NCI-H524 (cell line): ENCODE data around the gene DLEC1.

ENCODE experiments used
- DNase-seq, 2 experiments: peaks; one replicate each; lab custom pipeline; 2025; lab: John Stamatoyannopoulos, UW

Gene DLEC1

DNA sequence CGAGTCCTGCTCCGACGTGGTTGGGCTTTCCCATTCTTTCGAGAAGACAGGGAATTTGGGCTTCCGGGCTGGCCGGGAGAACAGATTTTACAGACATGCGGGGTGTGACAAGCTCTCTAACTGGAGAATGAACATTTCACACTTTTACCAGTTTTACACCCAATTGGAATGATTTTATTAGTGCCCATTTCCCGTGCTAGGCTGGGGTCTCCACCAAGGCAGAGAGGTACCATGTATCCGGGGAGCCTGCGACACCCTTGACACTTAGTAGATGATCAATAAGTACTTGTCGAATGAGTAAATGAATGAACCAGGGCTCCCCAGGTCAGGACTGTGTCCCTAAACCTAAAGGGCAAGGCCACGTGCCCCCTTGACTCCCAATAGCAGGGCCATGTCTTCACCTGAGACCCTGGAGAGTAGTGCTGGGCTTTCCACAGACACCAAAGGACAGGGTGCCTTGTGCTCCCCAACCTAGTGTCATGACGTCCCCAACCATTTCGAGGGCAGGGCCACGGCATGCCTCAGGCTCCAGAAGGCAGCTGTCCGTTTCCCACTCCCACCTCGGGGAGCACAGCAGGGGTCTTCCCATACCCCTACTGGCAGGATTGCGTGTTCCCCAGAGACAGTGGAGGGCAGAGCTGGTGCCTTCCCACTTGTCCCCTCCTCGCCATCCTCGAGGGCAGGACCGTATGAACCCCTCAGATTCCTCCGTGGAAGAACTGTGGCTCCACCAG, 98.8 kb downstream of the DLEC1 start:
- DNase-seq: peak in 1 of 2 experiments; percentile 48

DNA sequence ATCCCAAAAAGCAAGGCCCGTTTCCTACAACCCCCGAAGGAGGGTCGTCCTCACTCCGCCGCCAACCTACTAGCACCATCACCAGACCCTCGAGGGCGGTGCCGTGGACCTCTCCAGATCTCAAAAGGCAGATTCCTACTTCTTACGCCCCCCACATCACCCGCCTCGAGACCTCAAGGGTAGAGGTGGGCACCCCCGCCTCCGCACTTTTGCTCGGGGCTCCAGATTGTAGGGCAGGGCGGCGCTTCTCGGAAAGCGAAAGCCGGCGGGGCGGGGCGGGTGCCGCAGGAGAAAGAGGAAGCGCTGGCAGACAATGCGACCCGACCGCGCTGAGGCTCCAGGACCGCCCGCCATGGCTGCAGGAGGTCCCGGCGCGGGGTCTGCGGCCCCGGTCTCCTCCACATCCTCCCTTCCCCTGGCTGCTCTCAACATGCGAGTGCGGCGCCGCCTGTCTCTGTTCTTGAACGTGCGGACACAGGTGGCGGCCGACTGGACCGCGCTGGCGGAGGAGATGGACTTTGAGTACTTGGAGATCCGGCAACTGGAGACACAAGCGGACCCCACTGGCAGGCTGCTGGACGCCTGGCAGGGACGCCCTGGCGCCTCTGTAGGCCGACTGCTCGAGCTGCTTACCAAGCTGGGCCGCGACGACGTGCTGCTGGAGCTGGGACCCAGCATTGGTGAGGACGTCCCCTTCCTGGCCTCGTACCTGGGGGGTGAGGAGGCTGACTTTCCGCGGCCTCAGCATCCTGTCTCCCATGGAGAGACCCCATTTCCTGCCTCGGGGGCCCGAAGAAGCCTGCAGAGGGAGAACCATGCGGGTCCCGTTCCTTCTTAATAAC, 99.6 kb downstream of the DLEC1 start, which contains the start of gene MYD88:
Gene MYD88 (plus strand): TSS at position 313 of the 842 bp plus-strand sequence. CDS start 40 bp downstream, at position 353.
- DNase-seq: peak in 1 of 2 experiments; percentile 55

DNA sequence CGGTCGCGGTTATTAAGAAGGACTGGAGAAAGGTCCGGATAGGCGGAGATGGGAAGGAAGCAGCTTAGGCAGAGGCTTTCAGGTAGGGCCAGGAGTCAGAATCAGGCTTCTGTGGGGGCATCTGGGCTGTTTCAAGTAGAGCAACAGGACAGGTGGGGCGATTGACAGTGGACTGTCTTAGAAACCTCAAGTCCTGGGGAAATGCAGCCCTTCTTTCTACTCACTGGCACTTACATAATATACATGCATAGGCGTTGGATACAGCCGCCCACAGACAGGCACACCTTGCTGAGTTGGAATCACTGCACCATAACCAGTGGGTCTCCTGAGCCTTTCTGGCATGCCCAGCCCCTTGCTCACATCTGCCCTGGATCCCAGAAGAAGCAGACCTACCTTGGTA, 100.2 kb downstream of the DLEC1 start:
- peak in 1 of 2 experiments; percentile 34 for DNase-seq

DNA sequence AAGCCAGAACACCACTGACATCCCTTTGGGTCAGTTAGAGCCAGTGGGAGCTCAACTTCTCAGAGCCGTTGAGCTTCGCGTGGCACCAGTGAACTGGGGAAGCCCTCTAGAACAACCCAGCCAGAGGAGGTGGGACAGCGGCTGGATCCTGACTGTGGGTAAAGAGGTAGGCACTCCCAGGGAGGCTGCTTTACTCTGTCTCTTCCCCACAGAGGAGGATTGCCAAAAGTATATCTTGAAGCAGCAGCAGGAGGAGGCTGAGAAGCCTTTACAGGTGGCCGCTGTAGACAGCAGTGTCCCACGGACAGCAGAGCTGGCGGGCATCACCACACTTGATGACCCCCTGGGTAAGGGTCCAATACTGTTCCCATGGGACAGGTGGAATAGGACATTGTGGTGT, 100.6 kb downstream of the DLEC1 start:
- no peak for DNase-seq

DNA sequence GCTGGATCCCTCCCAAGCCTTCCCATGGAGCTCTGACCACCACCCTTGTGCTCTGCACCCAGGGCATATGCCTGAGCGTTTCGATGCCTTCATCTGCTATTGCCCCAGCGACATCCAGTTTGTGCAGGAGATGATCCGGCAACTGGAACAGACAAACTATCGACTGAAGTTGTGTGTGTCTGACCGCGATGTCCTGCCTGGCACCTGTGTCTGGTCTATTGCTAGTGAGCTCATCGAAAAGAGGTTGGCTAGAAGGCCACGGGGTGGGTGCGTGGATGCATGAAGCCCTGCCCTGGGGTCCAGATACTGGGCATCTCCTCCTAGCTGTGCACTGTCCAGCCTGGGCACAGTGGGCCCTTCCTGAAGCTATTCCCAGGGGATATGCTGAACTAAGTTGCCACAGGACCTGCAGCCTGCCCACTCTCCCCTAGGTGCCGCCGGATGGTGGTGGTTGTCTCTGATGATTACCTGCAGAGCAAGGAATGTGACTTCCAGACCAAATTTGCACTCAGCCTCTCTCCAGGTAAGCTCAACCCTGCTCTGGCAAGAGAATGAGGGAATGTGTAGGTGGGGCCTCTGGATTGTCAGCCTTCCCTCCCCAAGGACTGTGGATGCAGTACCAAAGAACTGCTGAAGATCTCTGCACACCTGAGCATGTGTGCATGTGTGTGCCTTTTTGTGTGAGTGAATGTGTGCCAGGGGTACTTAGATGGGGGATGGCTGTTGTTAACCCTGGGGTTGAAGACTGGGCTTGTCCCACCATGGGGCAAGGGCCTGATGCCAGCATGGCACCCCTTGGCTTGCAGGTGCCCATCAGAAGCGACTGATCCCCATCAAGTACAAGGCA, 101.5 kb downstream of the DLEC1 start:
- DNase-seq: no peak

DNA sequence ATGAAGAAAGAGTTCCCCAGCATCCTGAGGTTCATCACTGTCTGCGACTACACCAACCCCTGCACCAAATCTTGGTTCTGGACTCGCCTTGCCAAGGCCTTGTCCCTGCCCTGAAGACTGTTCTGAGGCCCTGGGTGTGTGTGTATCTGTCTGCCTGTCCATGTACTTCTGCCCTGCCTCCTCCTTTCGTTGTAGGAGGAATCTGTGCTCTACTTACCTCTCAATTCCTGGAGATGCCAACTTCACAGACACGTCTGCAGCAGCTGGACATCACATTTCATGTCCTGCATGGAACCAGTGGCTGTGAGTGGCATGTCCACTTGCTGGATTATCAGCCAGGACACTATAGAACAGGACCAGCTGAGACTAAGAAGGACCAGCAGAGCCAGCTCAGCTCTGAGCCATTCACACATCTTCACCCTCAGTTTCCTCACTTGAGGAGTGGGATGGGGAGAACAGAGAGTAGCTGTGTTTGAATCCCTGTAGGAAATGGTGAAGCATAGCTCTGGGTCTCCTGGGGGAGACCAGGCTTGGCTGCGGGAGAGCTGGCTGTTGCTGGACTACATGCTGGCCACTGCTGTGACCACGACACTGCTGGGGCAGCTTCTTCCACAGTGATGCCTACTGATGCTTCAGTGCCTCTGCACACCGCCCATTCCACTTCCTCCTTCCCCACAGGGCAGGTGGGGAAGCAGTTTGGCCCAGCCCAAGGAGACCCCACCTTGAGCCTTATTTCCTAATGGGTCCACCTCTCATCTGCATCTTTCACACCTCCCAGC, 102.4 kb downstream of the DLEC1 start:
- no peak for DNase-seq

DNA sequence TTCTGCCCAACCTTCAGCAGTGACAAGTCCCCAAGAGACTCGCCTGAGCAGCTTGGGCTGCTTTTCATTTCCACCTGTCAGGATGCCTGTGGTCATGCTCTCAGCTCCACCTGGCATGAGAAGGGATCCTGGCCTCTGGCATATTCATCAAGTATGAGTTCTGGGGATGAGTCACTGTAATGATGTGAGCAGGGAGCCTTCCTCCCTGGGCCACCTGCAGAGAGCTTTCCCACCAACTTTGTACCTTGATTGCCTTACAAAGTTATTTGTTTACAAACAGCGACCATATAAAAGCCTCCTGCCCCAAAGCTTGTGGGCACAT, 102.9 kb downstream of the DLEC1 start:
- DNase-seq: no peak

DNA sequence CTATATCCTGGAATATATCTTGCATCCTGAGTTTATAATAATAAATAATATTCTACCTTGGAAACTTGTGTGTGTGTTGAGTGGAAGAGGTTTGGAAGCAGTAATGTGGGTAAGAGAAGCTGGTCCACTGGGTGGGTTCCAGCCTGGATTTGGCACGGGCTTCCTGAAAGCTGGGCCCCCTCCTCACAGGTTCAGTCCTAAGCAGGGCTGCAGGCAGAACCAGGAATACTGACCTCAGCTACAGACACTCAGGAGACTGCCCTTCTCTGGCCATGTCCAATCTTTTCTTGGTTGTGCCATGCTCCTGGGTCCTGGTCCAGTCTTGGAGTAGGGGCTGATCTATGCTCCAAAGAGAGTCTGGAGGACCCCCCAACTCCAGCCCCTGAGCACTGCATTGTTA, 104.0 kb downstream of the DLEC1 start:
- no peak for DNase-seq

DNA sequence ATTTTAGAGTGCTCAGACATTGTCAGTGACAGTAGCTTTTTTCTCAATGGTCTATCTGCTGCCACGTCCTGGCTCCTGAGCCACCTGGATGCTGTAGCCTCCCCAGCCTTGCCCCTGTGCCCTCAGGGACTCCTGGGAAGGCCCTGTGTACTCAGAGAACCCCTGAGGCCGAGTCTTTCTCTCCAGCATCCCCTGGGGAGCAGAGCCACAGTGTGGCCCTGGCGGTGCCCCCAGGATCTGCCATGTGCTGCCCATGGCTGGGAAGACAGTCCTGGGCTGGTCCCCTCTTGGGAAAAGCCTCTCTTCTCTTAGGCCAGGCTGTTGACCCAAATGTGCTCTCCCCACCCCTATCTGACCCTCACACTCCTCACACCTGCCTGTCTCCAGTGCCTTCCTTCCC, 104.5 kb downstream of the DLEC1 start:
- DNase-seq: no peak

DNA sequence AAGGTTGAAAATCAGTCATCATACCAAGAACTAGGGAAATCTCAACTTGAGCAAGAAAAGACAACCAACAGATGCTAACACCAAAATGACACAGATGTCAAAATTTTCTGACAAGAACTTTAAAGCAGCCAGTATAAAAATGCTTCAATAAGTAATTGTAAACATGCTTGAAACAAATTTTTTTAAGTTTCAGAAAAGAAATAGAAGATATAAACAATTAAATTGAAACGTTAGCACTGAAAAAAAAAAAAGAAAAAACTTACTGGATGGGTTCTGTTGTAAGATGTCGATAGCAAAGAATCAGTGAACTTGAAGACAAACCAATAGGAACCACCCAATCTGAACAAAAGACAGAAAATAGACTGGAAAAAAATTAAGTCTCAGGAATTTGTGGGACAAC, 107.5 kb downstream of the DLEC1 start:
- no peak for DNase-seq

DNA sequence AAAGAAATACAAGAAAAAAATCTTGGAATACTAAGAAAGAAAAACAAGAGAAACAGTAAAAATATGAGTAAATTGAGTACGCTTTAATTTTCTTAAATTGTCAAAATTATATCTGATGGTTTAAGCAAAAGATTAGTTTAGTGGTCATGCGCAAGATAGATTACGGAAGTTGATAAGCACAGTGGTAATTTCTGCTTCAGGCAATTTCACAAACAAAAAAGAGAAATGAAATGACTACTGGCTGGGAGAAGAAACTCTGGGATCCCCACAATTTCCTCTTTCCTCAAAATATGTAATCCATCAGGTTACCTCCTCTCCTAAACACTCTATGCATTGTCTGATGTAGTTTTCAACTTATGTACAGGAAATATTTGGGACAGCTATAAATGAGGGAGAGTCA, 108.4 kb downstream of the DLEC1 start:
- DNase-seq: no peak

DNA sequence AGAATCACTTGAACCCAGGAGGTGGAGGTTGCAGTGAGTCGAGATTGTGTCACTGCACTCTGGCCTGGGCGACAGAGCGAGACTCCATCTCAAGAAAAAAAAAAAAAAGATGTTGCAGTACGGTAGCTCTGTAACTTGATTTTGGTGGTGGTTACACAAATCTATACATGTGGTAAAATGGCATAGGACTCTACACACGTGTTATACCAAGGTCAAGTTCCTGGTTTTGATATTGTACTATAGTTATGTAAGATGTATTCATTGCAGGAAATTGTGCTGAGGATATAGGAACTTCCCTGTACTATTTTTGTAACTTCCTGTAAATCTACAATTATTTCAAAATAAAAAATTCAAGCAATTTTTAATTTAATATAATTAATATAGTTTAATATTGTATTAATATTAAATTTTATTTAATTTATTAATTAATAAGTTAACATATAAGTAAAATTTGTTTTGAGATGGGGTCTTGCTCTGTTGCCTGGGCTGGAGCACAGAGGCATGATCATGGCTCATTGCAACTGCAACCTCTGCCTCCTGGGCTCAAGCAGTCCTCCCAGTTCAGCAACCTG, 109.4 kb downstream of the DLEC1 start:
- DNase-seq: no peak

DNA sequence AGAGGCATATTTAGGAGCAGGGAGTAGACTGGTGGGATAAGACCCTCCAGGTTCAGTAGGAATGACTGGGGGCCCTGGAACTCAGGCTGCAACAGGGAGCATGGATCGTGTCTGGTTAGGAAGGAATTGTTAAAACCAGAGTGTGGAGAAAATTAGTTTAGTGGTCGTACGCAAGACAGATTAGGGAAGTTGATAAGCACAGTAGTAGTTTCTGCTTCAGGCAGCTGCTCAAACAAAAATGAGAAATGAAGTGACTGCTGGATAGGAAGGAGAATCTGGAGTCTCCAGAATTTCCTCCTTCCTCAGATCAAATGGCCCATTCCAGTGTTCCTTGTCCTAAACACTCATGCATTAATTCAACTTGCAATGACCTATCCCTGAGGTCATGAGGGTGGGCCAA, 110.7 kb downstream of the DLEC1 start:
- DNase-seq: no peak

DNA sequence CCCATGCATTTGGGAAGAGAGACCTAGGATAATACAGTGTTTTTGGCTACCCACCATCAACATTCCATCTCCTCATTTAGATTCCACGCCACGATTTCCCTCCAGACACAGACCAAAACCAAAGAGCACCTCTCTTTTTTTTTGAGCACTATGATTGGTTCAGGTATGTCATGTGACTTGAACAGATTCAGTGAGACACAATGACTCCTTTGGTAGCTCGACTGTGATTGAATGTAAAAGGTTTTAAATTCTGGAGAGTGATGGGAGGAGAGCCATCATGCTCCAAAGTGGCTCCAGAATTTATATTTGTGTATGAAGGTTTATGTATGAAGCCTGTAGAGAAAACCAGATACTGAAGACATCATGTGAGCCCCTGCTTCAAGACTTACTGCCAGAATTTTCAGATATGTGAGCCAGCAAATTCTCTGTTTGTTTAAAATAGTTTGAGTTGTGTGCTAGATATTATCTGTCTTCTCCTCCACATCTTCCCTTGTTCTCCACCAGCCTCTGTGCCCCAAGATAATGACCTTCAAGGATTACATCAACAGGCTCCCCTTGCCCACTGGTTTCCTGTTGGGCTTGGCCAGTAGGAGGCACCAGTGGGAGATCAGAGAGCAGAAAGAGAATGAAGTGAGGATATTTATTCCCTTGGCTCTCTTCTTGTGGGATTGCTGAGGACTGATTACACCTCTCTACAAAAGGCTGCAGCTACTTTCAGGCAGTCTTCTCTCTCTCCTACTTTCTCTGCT, 111.9 kb downstream of the DLEC1 start:
- no peak for DNase-seq

DNA sequence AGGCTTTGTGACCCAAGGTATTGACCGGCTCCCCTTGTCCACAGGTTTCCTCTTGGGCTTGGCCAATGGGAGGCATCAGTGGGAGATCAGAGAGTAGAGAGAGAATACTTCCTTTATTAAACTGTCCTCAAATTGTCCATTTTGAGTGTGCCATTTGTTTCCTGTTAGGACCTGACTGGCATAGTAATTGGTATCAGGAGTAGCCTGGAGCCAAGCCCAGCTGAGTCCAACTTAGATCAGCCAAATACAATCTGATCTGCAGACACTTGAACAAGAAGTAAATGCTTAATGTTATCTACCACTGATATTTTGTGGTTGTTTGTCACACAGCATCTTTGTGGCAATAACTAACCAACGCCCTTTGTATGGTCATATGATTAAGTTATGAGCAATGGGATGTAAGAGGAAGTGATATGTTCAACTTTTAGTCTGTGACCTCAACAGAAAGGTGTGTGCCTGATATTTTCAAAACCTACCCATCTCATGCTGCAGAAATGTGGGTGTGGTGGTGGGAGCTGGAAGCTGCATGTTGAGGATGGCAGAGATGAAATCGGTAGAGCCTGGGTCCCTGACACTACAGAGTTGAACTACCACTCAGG, 112.8 kb downstream of the DLEC1 start:
- no peak for DNase-seq

DNA sequence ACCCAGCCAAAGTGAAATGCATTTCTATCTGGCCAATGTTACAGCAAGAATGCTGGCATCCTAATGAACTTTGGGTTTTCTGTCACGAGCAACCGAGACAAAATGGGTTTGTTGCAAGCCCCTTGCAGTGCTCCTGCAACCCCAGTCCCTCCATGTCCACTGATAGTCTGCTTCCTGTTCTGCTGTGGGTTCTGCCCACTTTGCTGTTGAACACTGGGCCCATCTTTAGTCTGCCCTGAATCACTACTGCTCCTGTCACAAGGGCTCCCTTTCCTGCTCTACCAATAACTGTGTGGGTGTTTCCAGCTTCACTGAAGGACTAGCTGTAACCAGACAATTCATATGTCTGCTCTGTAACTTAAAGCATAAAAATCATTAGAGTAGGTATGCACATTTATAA, 113.6 kb downstream of the DLEC1 start:
- DNase-seq: no peak

DNA sequence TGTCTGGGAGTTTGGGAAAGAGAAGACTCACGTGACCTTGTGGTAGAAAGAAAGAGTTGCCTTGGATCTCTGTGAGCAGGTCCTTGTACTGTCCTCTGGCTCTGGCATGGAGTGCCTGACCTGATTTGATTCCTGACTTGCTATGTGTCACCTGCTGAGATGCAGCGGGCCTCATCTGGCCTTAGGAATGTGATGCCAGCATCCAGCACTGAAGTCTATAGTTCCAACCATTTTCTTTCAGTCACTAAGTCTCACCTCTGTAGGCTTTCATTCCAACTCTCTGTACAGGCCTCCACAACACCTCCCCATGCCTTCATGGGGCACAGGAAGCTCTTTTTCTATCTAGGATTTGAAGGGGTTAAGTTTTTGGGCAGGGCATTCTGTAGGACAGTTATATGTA, 114.2 kb downstream of the DLEC1 start:
- DNase-seq: no peak

DNA sequence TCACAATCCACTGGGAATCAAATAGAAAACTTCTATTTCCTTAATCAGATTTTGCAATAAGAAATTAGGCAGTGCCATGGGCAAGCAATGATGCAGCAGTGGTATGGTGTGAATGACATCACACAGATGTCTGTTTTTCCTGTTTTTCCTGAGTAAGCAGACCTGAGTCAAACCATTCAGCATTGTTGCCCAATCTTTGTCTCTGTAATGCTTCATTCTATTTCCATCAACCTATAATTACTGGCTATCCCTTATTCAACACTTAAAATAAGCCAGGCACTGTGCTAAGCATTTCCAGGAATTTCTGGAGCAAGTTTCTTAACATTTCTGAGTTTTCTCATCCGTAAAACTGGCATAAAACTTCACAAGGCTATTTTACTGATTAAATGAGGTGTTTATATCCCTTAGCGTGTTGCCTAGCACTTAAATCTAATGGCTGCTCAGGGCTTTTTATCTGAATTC, 115.1 kb downstream of the DLEC1 start:
- DNase-seq: no peak

DNA sequence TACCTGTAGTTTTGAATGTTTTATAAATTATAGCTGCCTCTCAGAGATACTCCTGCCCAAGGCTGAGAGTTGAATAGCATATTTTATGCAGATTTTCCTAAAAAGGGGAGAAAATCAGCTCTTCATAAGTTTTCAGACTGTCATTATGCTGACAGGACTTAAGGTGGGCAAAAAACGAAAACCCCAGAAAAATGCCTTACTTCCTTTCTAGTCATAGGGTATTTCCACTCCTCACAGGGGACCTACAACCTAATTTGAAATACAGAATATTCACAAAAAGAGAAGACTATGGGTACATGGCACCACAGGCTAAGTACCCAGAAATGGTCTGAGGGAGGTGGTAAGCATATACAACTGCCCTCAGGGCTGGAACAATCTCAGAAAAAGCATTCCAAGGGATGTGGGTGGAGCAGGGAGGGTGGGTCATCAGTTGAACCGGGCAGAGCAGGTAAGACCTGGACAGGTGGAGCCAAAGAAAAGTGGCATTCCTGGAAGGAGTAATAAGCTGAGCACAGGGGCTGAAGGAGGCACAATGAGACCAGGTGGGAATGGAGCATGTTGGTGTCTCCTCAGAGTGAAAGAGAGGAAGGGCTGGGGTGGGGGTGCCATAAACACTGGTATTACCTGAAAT, 115.7 kb downstream of the DLEC1 start:
- DNase-seq: no peak

DNA sequence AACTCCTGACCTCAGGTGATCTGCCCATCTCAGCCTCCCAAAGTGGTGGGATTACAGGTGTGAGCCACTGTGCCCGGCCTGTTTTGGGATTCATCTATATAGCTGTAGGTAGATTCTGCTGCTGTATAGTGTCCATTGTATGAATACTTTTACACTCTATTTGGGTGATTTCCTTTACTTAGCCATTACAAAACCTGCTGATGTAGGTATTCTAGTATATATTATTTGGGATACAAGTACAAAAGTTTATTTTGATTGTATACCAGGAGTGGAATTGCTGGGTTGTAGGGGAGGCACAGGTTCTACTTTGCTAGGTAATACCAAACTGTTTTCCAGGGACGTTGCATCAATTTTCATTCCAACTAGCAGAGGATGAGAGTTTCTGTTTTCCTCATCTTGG, 116.8 kb downstream of the DLEC1 start:
- DNase-seq: no peak
